Muscle layer of colon (tissue), 2 donors: ENCODE results near the gene BRSK2.

Experiments
- H3K27ac ChIP-seq: one replicate; pipeline ENCODE4 v1.7.0; 2013; ENCODE audit warnings: low read depth, mild to moderate bottlenecking, low read length, moderate library complexity
- H3K27me3 ChIP-seq, 2 donors: one replicate each; pipeline ENCODE4 v1.7.0; 2013; ENCODE audit warnings: low read length in 2 of 2, mild to moderate bottlenecking in 2 of 2; ENCODE audit not compliant: insufficient read depth in 2 of 2, control insufficient read depth in 1 of 2
- H3K36me3 ChIP-seq: one replicate; pipeline ENCODE4 v1.7.0; 2013; ENCODE audit warnings: mild to moderate bottlenecking, low read length; ENCODE audit not compliant: insufficient read depth
- H3K4me1 ChIP-seq: one replicate; pipeline ENCODE4 v1.7.0; 2013; ENCODE audit warnings: mild to moderate bottlenecking, low read length; ENCODE audit not compliant: insufficient read depth
- H3K4me3 ChIP-seq, 2 donors: one replicate each; pipeline ENCODE4 v1.7.0; 2013; ENCODE audit warnings: low read length in 2 of 2, low read depth in 1 of 2, mild to moderate bottlenecking in 1 of 2, moderate library complexity in 1 of 2
- H3K9ac ChIP-seq: one replicate; pipeline ENCODE4 v1.7.0; 2013; ENCODE audit warnings: low read length
- H3K9me3 ChIP-seq: one replicate; pipeline ENCODE4 v1.7.0; 2013; ENCODE audit warnings: mild to moderate bottlenecking, low read length
- donor health status: abdominal sarcoma.
- donor health status: Adenocarcinoma of cecum.

Gene BRSK2

GRCh38 chr11:1454576-1454975, 64.8 kb downstream of the BRSK2 start:
- no peak overlapping the region for H3K9ac ChIP-seq
- H3K4me3 ChIP-seq, result no peak overlapping the region
- no peaks in the 10 kb centered on the region for H3K9me3 ChIP-seq
- H3K27ac ChIP-seq, result no peak overlapping the region
- H3K27me3 ChIP-seq, result peaks cover 0 to 2% of the 10 kb centered on the region in 2 donors
- peaks cover 24% of the 10 kb centered on the region for H3K4me1 ChIP-seq
- no peaks in the 10 kb centered on the region for H3K36me3 ChIP-seq

GRCh38 chr11:1455032-1455762, 65.5 kb downstream of the BRSK2 start:
- Histone ChIP-seq H3K27ac (no peak overlapping the region), H3K36me3 (no peaks in the 10 kb centered on the region), H3K27me3 (no peaks in the 10 kb centered on the region), H3K9me3 (no peaks in the 10 kb centered on the region), H3K9ac (no peak overlapping the region), H3K4me3 (no peak overlapping the region), H3K4me1 (peaks cover 24% of the 10 kb centered on the region)

GRCh38 chr11:1455763-1456060, 66.0 kb downstream of the BRSK2 start:
- Histone ChIP-seq H3K4me3 (no peak overlapping the region), H3K4me1 (peaks cover 24% of the 10 kb centered on the region), H3K36me3 (no peaks in the 10 kb centered on the region), H3K9me3 (no peaks in the 10 kb centered on the region), H3K9ac (no peak overlapping the region), H3K27me3 (no peaks in the 10 kb centered on the region), H3K27ac (no peak overlapping the region)

GRCh38 chr11:1456176-1456575, 66.4 kb downstream of the BRSK2 start:
- peaks cover 24% of the 10 kb centered on the region for H3K4me1 ChIP-seq
- no peaks in the 10 kb centered on the region for H3K9me3 ChIP-seq
- H3K9ac ChIP-seq, result no peak overlapping the region
- no peak overlapping the region for H3K4me3 ChIP-seq
- no peaks in the 10 kb centered on the region for H3K27me3 ChIP-seq
- no peak overlapping the region for H3K27ac ChIP-seq
- no peaks in the 10 kb centered on the region for H3K36me3 ChIP-seq

GRCh38 chr11:1456596-1457325, 67.0 kb downstream of the BRSK2 start:
- peaks cover 26% of the 10 kb centered on the region for H3K4me1 ChIP-seq
- no peak overlapping the region for H3K27ac ChIP-seq
- no peaks in the 10 kb centered on the region for H3K36me3 ChIP-seq
- H3K4me3 ChIP-seq, result no peak overlapping the region
- H3K9me3 ChIP-seq, result no peaks in the 10 kb centered on the region
- no peaks in the 10 kb centered on the region for H3K27me3 ChIP-seq
- no peak overlapping the region for H3K9ac ChIP-seq

GRCh38 chr11:1457326-1457680, 67.6 kb downstream of the BRSK2 start:
- no peaks in the 10 kb centered on the region for H3K9me3 ChIP-seq
- H3K4me3 ChIP-seq, result no peak overlapping the region
- H3K4me1 ChIP-seq, result peaks cover 25% of the 10 kb centered on the region
- no peak overlapping the region for H3K27ac ChIP-seq
- H3K27me3 ChIP-seq, result no peaks in the 10 kb centered on the region
- H3K36me3 ChIP-seq, result no peaks in the 10 kb centered on the region
- H3K9ac ChIP-seq, result no peak overlapping the region

GRCh38 chr11:1457856-1458255, 68.1 kb downstream of the BRSK2 start:
- Histone ChIP-seq H3K27me3 (no peaks in the 10 kb centered on the region), H3K27ac (no peak overlapping the region), H3K4me1 (peaks cover 20% of the 10 kb centered on the region), H3K36me3 (no peaks in the 10 kb centered on the region), H3K9me3 (no peaks in the 10 kb centered on the region), H3K4me3 (no peak overlapping the region), H3K9ac (no peak overlapping the region)

GRCh38 chr11:1458340-1459218, 68.8 kb downstream of the BRSK2 start:
- H3K36me3 ChIP-seq, result no peaks in the 10 kb centered on the region
- H3K9ac ChIP-seq, result no peak overlapping the region
- H3K27ac ChIP-seq, result peak overlapping the region; percentile 75
- no peak overlapping the region for H3K4me3 ChIP-seq
- H3K27me3 ChIP-seq, result no peaks in the 10 kb centered on the region
- H3K4me1 ChIP-seq, result peaks cover 14% of the 10 kb centered on the region
- no peaks in the 10 kb centered on the region for H3K9me3 ChIP-seq

GRCh38 chr11:1459219-1459575, 69.5 kb downstream of the BRSK2 start:
- Histone ChIP-seq H3K36me3 (no peaks in the 10 kb centered on the region), H3K9me3 (no peaks in the 10 kb centered on the region), H3K27ac (peak overlapping the region; percentile 75), H3K4me3 (peak overlapping the region in 1 of 2 donors; percentile 32), H3K4me1 (peaks cover 14% of the 10 kb centered on the region), H3K27me3 (no peaks in the 10 kb centered on the region), H3K9ac (peak overlapping the region; percentile 53)

GRCh38 chr11:1459764-1460395, 70.1 kb downstream of the BRSK2 start:
- Histone ChIP-seq H3K9ac (peak overlapping the region; percentile 53), H3K4me3 (peak overlapping the region; percentile 32 to 59), H3K27ac (peak overlapping the region; percentile 75), H3K4me1 (peaks cover 14% of the 10 kb centered on the region), H3K27me3 (no peaks in the 10 kb centered on the region), H3K9me3 (no peaks in the 10 kb centered on the region), H3K36me3 (no peaks in the 10 kb centered on the region)

GRCh38 chr11:1460396-1460985, 70.8 kb downstream of the BRSK2 start:
- H3K36me3 ChIP-seq, result no peaks in the 10 kb centered on the region
- H3K9ac ChIP-seq, result peak overlapping the region; percentile 68
- H3K27me3 ChIP-seq, result no peaks in the 10 kb centered on the region
- H3K9me3 ChIP-seq, result no peaks in the 10 kb centered on the region
- H3K4me1 ChIP-seq, result peaks cover 14% of the 10 kb centered on the region
- peak overlapping the region; percentile 32 to 59 for H3K4me3 ChIP-seq
- H3K27ac ChIP-seq, result peak overlapping the region; percentile 75
